ENCODE measurements around the gene IFT57. TPM values are rescaled to one million over a fixed set of nuclear protein-coding genes. Genes with fewer than 3 reads are reported as not detected.

IFT57 gene
- total and polyA plus RNA-seq, 3 experiments from 2014 or later = 33.2 to 45.9 (median 43.0) TPM

DNA sequence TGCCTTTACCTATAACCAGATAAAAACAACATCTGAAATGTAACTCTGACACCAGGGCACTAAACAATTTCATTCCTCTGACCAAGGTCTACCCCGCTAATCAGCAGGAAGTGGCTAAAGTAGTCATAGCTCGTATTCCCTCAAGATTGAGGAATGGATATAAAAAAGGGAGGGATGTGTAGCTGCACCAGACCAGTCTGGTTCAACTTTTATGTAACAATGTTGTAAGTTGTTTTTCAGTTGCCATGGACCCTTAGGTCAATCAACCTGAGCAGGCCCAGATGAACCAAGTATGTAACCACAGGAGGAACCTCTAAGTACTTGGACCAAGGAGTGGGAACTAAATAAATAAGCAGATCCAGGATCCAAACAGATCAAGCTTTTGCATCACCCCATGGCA, 28.4 kb upstream of the IFT57 start:
- H3K9me3 Mint-ChIP-seq = no peaks in the 10 kb centered on the region
- ChIA-PET POLR2A (no interaction called here), CTCF (no interaction called here)

GRCh38 chr3:108243243-108243642, 21.0 kb upstream of the IFT57 start:
- no peaks in the 10 kb centered on the region for H3K27me3 ChIP-seq (ENCODE audit: insufficient read depth, low read length, poor library complexity, severe bottlenecking)
- H3K4me1 Mint-ChIP-seq = no peaks in the 10 kb centered on the region
- H3K9me3 Mint-ChIP-seq = no peaks in the 10 kb centered on the region
- no peaks in the 10 kb centered on the region for H3K9me3 ChIP-seq (ENCODE audit: low read length)
- H3K36me3 ChIP-seq (ENCODE audit: insufficient read depth, low read length) = no peaks in the 10 kb centered on the region
- H3K27ac Mint-ChIP-seq = no peak overlapping the region
- no peak overlapping the region for H3K4me3 ChIP-seq (ENCODE audit: low read length)
- no peak overlapping the region for H3K27ac ChIP-seq (ENCODE audit: low read depth, low read length)
- H3K4me3 Mint-ChIP-seq = no peak overlapping the region
- no peak for DNase-seq
- no peaks in the 10 kb centered on the region for H3K4me1 ChIP-seq (ENCODE audit: insufficient read depth, low read length)
- ChIA-PET CTCF (no interaction called here), POLR2A (no interaction called here)
- H3K27me3 Mint-ChIP-seq = no peaks in the 10 kb centered on the region
- H3K36me3 Mint-ChIP-seq = no peaks in the 10 kb centered on the region

More for the DNA sequence above, 28.4 kb upstream of the IFT57 start:
- peaks cover 0 to 8% (median 0%) of the 10 kb centered on the region in 3 donors for H3K36me3 Mint-ChIP-seq
- no peaks in the 10 kb centered on the region for H3K27me3 ChIP-seq (ENCODE audit: insufficient read depth, low read length, poor library complexity, severe bottlenecking)
- DNase-seq = no peak
- no peak overlapping the region for H3K27ac Mint-ChIP-seq
- no peaks in the 10 kb centered on the region for H3K36me3 ChIP-seq (ENCODE audit: insufficient read depth, low read length)
- H3K4me1 Mint-ChIP-seq = no peaks in the 10 kb centered on the region
- H3K4me3 ChIP-seq (ENCODE audit: low read length) = no peak overlapping the region
- H3K9me3 ChIP-seq (ENCODE audit: low read length) = no peaks in the 10 kb centered on the region
- H3K4me1 ChIP-seq (ENCODE audit: insufficient read depth, low read length) = no peaks in the 10 kb centered on the region
- H3K27me3 Mint-ChIP-seq = peaks cover 0 to 6% of the 10 kb centered on the region in 2 donors
- H3K27ac ChIP-seq (ENCODE audit: low read depth, low read length) = no peak overlapping the region
- no peak overlapping the region for H3K4me3 Mint-ChIP-seq

- POLR2A ChIA-PET = interaction anchor here (0.6 kb wide), 1 partner anchor 163 kb away, joined by 3 read pairs; no protein-coding TSS in a partner anchor
- no peak for DNase-seq
- Mint-ChIP-seq H3K4me1 (no peaks in the 10 kb centered on the region), H3K27me3 (no peaks in the 10 kb centered on the region), H3K9me3 (no peaks in the 10 kb centered on the region), H3K27ac (peak overlapping the region in 1 of 8 donors; percentile 55), H3K4me3 (no peak overlapping the region), H3K36me3 (peaks cover 0 to 2% (median 0%) of the 10 kb centered on the region in 3 donors)
- Histone ChIP-seq H3K27ac (ENCODE audit: low read depth, low read length) (no peak overlapping the region), H3K4me3 (ENCODE audit: low read length) (no peak overlapping the region), H3K4me1 (ENCODE audit: insufficient read depth, low read length) (no peaks in the 10 kb centered on the region), H3K9me3 (ENCODE audit: low read length) (no peaks in the 10 kb centered on the region), H3K27me3 (ENCODE audit: insufficient read depth, low read length, poor library complexity, severe bottlenecking) (no peaks in the 10 kb centered on the region), H3K36me3 (ENCODE audit: insufficient read depth, low read length) (no peaks in the 10 kb centered on the region)
- CTCF ChIA-PET = no interaction called here
These were observed 20.6 kb upstream of the IFT57 start for GRCh38 chr3:108242776-108243175.

GRCh38 chr3:108241721-108242120, 19.5 kb upstream of the IFT57 start:
- no peak overlapping the region for H3K27ac Mint-ChIP-seq
- no peaks in the 10 kb centered on the region for H3K27me3 Mint-ChIP-seq
- Histone ChIP-seq H3K4me1 (ENCODE audit: insufficient read depth, low read length) (no peaks in the 10 kb centered on the region), H3K36me3 (ENCODE audit: insufficient read depth, low read length) (no peaks in the 10 kb centered on the region), H3K27me3 (ENCODE audit: insufficient read depth, low read length, poor library complexity, severe bottlenecking) (no peaks in the 10 kb centered on the region), H3K9me3 (ENCODE audit: low read length) (no peaks in the 10 kb centered on the region), H3K27ac (ENCODE audit: low read depth, low read length) (no peak overlapping the region), H3K4me3 (ENCODE audit: low read length) (no peak overlapping the region)
- no peaks in the 10 kb centered on the region for H3K9me3 Mint-ChIP-seq
- ChIA-PET POLR2A (no interaction called here), CTCF (no interaction called here)
- no peaks in the 10 kb centered on the region for H3K4me1 Mint-ChIP-seq
- peaks cover 0 to 8% (median 0%) of the 10 kb centered on the region in 3 donors for H3K36me3 Mint-ChIP-seq
- H3K4me3 Mint-ChIP-seq = no peak overlapping the region
- DNase-seq = no peak

DNA sequence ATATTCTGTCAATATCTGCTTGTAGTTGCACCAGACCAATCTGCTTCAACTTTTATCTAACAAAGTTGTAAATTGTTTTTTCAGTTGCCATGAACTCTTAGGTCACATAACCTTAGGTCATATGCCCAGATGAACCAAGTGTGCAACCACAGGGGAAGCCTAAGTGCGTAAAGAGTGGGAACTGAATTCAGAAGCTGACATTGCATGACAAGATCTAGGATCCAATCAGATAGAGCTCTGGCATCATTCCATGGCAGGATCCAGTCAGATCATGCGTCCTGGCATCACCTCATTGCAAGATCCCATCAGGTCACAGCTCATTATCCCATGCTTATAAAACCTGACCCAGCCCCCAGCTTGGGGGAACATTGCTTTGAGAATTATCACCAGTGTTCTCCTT, 18.9 kb upstream of the IFT57 start:
- Histone ChIP-seq H3K4me3 (ENCODE audit: low read length) (no peak overlapping the region), H3K27ac (ENCODE audit: low read depth, low read length) (no peak overlapping the region), H3K27me3 (ENCODE audit: insufficient read depth, low read length, poor library complexity, severe bottlenecking) (no peaks in the 10 kb centered on the region), H3K36me3 (ENCODE audit: insufficient read depth, low read length) (no peaks in the 10 kb centered on the region), H3K9me3 (ENCODE audit: low read length) (no peaks in the 10 kb centered on the region), H3K4me1 (ENCODE audit: insufficient read depth, low read length) (no peaks in the 10 kb centered on the region)
- H3K27me3 Mint-ChIP-seq = no peaks in the 10 kb centered on the region
- H3K9me3 Mint-ChIP-seq = peaks cover 0 to 1% (median 0%) of the 10 kb centered on the region in 5 donors
- ChIA-PET POLR2A (no interaction called here), CTCF (no interaction called here)
- no peak overlapping the region for H3K4me3 Mint-ChIP-seq
- DNase-seq = no peak
- no peak overlapping the region for H3K27ac Mint-ChIP-seq
- H3K4me1 Mint-ChIP-seq = no peaks in the 10 kb centered on the region
- peaks cover 0 to 8% (median 0%) of the 10 kb centered on the region in 3 donors for H3K36me3 Mint-ChIP-seq

DNA sequence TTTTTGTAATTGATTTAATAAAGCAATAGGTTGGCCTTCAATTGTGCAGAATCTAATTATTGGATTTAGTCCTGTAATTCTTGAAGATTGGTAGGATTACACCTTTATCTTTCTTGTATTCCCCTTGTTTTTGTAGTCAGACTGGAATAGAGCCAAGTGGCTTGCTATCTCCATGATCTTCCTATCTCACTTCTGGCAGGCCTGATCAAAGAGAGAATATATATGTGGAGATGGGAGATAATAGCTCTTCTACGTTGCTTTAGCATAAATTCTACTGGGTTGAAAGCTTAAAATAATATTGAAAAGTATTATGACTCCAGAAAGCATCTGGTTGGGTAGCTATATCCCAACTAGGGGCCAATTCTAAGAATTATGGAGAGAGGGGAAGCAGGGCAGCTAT, 16.9 kb upstream of the IFT57 start:
- Histone ChIP-seq H3K4me1 (ENCODE audit: insufficient read depth, low read length) (no peaks in the 10 kb centered on the region), H3K27ac (ENCODE audit: low read depth, low read length) (no peak overlapping the region), H3K9me3 (ENCODE audit: low read length) (no peaks in the 10 kb centered on the region), H3K27me3 (ENCODE audit: insufficient read depth, low read length, poor library complexity, severe bottlenecking) (no peaks in the 10 kb centered on the region), H3K4me3 (ENCODE audit: low read length) (no peak overlapping the region), H3K36me3 (ENCODE audit: insufficient read depth, low read length) (no peaks in the 10 kb centered on the region)
- ChIA-PET POLR2A (no interaction called here), CTCF (no interaction called here)
- no peak for DNase-seq
- Mint-ChIP-seq H3K4me1 (no peaks in the 10 kb centered on the region), H3K9me3 (peaks cover 0 to 1% (median 0%) of the 10 kb centered on the region in 5 donors), H3K27ac (no peak overlapping the region), H3K36me3 (peaks cover 0 to 8% (median 0%) of the 10 kb centered on the region in 3 donors), H3K4me3 (no peak overlapping the region), H3K27me3 (no peaks in the 10 kb centered on the region)

- no peak overlapping the region for H3K4me3 ChIP-seq (ENCODE audit: low read length)
- peaks cover 0 to 1% (median 0%) of the 10 kb centered on the region in 5 donors for H3K9me3 Mint-ChIP-seq
- H3K36me3 ChIP-seq (ENCODE audit: insufficient read depth, low read length) = no peaks in the 10 kb centered on the region
- CTCF ChIA-PET = no interaction called here
- no peak for DNase-seq
- peaks cover 0 to 8% (median 0%) of the 10 kb centered on the region in 3 donors for H3K36me3 Mint-ChIP-seq
- H3K4me1 Mint-ChIP-seq = no peaks in the 10 kb centered on the region
- H3K27ac ChIP-seq (ENCODE audit: low read depth, low read length) = no peak overlapping the region
- H3K27ac Mint-ChIP-seq = peak overlapping the region in 1 of 8 donors; percentile 93
- no peaks in the 10 kb centered on the region for H3K27me3 ChIP-seq (ENCODE audit: insufficient read depth, low read length, poor library complexity, severe bottlenecking)
- no peaks in the 10 kb centered on the region for H3K9me3 ChIP-seq (ENCODE audit: low read length)
- no peaks in the 10 kb centered on the region for H3K27me3 Mint-ChIP-seq
- POLR2A ChIA-PET = no interaction called here
- H3K4me3 Mint-ChIP-seq = no peak overlapping the region
- H3K4me1 ChIP-seq (ENCODE audit: insufficient read depth, low read length) = no peaks in the 10 kb centered on the region
These were observed 13.1 kb upstream of the IFT57 start for GRCh38 chr3:108235290-108235689.

- H3K4me1 Mint-ChIP-seq = no peaks in the 10 kb centered on the region
- Histone ChIP-seq H3K4me3 (ENCODE audit: low read length) (no peak overlapping the region), H3K4me1 (ENCODE audit: insufficient read depth, low read length) (no peaks in the 10 kb centered on the region), H3K9me3 (ENCODE audit: low read length) (no peaks in the 10 kb centered on the region), H3K27ac (ENCODE audit: low read depth, low read length) (no peak overlapping the region), H3K27me3 (ENCODE audit: insufficient read depth, low read length, poor library complexity, severe bottlenecking) (no peaks in the 10 kb centered on the region), H3K36me3 (ENCODE audit: insufficient read depth, low read length) (no peaks in the 10 kb centered on the region)
- DNase-seq = no peak
- POLR2A ChIA-PET = no interaction called here
- H3K9me3 Mint-ChIP-seq = peaks cover 0 to 1% (median 0%) of the 10 kb centered on the region in 5 donors
- H3K27me3 Mint-ChIP-seq = no peaks in the 10 kb centered on the region
- peaks cover 0 to 8% (median 0%) of the 10 kb centered on the region in 3 donors for H3K36me3 Mint-ChIP-seq
- CTCF ChIA-PET = no interaction called here
- no peak overlapping the region for H3K27ac Mint-ChIP-seq
- no peak overlapping the region for H3K4me3 Mint-ChIP-seq
These were observed 12.2 kb upstream of the IFT57 start for GRCh38 chr3:108234387-108234957.
